Testis (tissue), 3 donors: ENCODE results near the gene EFCAB14. TPM values are rescaled to one million over a fixed set of nuclear protein-coding genes. Genes with fewer than 3 reads are reported as not detected.

ENCODE experiments used
- DNase-seq: peaks from one replicate; pipeline ENCODE4 v3.0.0-alpha.2; 2019
- H3K27ac ChIP-seq, 2 donors: fragments of 200-600 bp; sonication (generic); one replicate each; pipeline ENCODE4 v1.5.1; 2019
- H3K27me3 ChIP-seq: fragments of 200-600 bp; sonication (generic); one replicate; pipeline ENCODE4 v1.5.1; 2019
- H3K36me3 ChIP-seq: fragments of 200-600 bp; sonication (generic); one replicate; pipeline ENCODE4 v1.5.1; 2017; ENCODE audit warnings: low read depth; ENCODE audit errors: missing control alignments
- H3K4me1 ChIP-seq: fragments of 200-600 bp; sonication (generic); one replicate; pipeline ENCODE4 v1.5.1; 2019
- H3K4me3 ChIP-seq, 2 donors: fragments of 200-600 bp; sonication (generic); one replicate each; pipeline ENCODE4 v1.5.1; 2017 to 2019
- H3K9me3 ChIP-seq: fragments of 200-600 bp; sonication (generic); one replicate; pipeline ENCODE4 v1.5.1; 2017
- CTCF ChIP-seq, 3 experiments: fragments of 450-650 bp in 2 of 3; fragments of 200-600 bp in 1 of 3; sonication (generic) in 1 of 3; IDR thresholded peaks; one replicate each; pipeline ENCODE4 v1.5.1; 2016 to 2019; ENCODE audit warnings: antibody characterized with exemption in 3 of 3, mild to moderate bottlenecking in 2 of 3, moderate library complexity in 1 of 3
- POLR2A ChIP-seq: fragments of 450-650 bp; IDR thresholded peaks from one replicate; pipeline ENCODE4 v1.6.1; 2017; ENCODE audit warnings: antibody characterized with exemption, mild to moderate bottlenecking, moderate library complexity
- WGBS, 2 donors: methylation state at CpG; one replicate each; pipeline ENCODE4 v1.1.5; 2018; 5-methylcytosine and 5-hydroxymethylcytosine counted together
- intact Hi-C: fragments of 100-400 bp; cut with DNase I; formaldehyde crosslinking; loops from one replicate; pipeline ENCODE4 v1.15.1; 2023; ENCODE audit warnings: low total_unique reads
- polyA plus RNA-seq: library from polyadenylated mRNA; stranded (reverse); fragments of 350-450 nt; fragmentation: Illumina TruSeq; extraction: RNeasy Lipid Tissue Mini Kit (QIAGEN cat#74804); gene quantifications from one replicate; pipeline ENCODE4 v1.2.3, GENCODE V29; 2014; ENCODE audit warnings: low read depth, low replicate concordance; ENCODE audit not compliant: insufficient read depth
- total RNA-seq, 2 donors: library from RNA; depleted of rRNA; stranded (reverse); fragments of >200 nt; gene quantifications; one replicate each; pipeline ENCODE4 v1.2.3, GENCODE V29; 2016

Gene EFCAB14
- total and polyA plus RNA-seq, 3 donors from 2014 or later, result 76.6 to 94.0 (median 77.8) TPM

DNA sequence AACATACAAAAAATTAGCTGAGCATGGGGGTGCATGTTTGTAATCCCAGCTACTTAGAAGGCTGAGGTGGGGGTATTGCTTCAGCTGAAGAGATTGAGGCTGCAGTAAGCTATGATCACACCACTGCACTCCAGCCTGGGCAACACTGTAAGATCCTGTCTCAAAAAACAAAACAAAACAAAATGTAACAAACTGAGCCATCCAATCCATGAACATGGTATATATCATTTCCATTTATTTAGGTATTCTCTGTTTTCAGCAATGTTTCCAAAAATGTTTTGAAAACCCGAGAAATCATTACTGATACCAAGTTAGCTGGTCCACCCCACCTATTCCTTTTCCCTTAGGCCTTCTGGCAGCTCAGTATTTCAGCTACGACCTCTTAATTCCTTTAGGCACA lies 69.2 kb downstream of the EFCAB14 start:
- no peak for DNase-seq
- Histone ChIP-seq H3K9me3 (no peaks in the 10 kb centered on the region), H3K4me1 (no peaks in the 10 kb centered on the region), H3K4me3 (no peak overlapping the region), H3K27ac (no peak overlapping the region), H3K36me3 (no peaks in the 10 kb centered on the region), H3K27me3 (no peaks in the 10 kb centered on the region)
- 94 to 98% methylated on average over 2 of the region's 2 CpGs for WGBS, 2 donors
- no peak for TF ChIP-seq CTCF (IDR thresholded peaks at IDR 0.05)
- TF ChIP-seq POLR2A, result no peak
- intact Hi-C loops, result no loop called here

GRCh38 chr1:46647611-46648010 lies 71.3 kb downstream of the EFCAB14 start:
- H3K36me3 ChIP-seq, result no peaks in the 10 kb centered on the region

DNA sequence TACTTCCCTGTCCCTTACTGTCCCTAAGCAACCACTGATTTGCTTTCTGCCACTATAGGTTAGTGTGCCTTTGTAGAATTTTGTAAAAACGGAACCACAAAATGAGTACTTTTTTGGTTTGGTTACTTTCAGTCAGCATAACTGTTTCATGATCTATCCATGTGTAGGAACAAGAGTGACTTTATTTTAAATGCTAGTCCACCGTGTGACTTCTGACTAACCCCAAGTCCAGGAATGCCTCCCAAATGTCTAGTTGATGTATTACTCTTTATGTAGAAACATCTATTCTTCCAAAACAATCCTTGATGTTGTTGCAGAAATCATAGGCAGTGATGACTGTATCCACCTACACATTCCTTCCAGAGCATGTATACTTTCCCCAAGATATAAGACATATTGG lies 72.1 kb downstream of the EFCAB14 start:
- no peaks in the 10 kb centered on the region for H3K4me1 ChIP-seq
- intact Hi-C loops, result no loop called here
- WGBS, 2 donors, result 84 to 89% methylated on average over 2 of the region's 2 CpGs
- no peaks in the 10 kb centered on the region for H3K9me3 ChIP-seq
- no peak for DNase-seq
- TF ChIP-seq CTCF (IDR thresholded peaks at IDR 0.05) (no peak), POLR2A (no peak)
- no peak overlapping the region for H3K4me3 ChIP-seq
- no peaks in the 10 kb centered on the region for H3K36me3 ChIP-seq
- H3K27me3 ChIP-seq, result no peaks in the 10 kb centered on the region
- H3K27ac ChIP-seq, result no peak overlapping the region

More at GRCh38 chr1:46647611-46648010, 71.3 kb downstream of the EFCAB14 start:
- Histone ChIP-seq H3K27me3 (no peaks in the 10 kb centered on the region), H3K4me1 (no peaks in the 10 kb centered on the region), H3K9me3 (no peaks in the 10 kb centered on the region), H3K4me3 (no peak overlapping the region), H3K27ac (no peak overlapping the region)
- no peak for DNase-seq
- TF ChIP-seq POLR2A, result no peak
- TF ChIP-seq CTCF (IDR thresholded peaks at IDR 0.05), result no peak
- intact Hi-C loops, result no loop called here
- 98 to 100% methylated on average over 3 of the region's 3 CpGs for WGBS, 2 donors

GRCh38 chr1:46646331-46646730 lies 72.6 kb downstream of the EFCAB14 start:
- DNase-seq, result no peak
- no peak overlapping the region for H3K27ac ChIP-seq
- no peaks in the 10 kb centered on the region for H3K27me3 ChIP-seq
- H3K4me3 ChIP-seq, result no peak overlapping the region
- 70 to 73% methylated on average over 1 of the region's 1 CpG for WGBS, 2 donors
- H3K9me3 ChIP-seq, result no peaks in the 10 kb centered on the region
- TF ChIP-seq POLR2A (no peak), CTCF (IDR thresholded peaks at IDR 0.05) (no peak)
- no peaks in the 10 kb centered on the region for H3K4me1 ChIP-seq
- intact Hi-C loops, result no loop called here
- H3K36me3 ChIP-seq, result no peaks in the 10 kb centered on the region

DNA sequence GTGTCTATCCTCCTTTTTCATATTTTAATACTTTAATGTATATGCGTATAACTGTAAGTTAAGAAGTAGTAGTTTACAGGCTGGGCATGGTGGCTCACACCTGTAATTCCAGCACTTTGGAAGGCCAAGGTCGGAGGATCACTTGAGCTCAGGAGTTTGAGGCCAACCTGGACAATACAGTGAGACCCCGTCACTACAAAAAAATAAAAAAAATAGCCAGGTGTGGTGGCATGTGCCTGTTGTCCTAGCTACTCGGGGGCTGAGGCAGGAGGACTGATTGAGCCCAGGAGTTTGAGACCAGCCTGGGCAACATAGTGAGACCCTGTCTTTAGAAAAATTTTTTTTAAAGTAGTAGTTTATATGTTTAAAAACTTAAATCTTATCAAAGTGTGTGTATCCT lies 73.1 kb downstream of the EFCAB14 start:
- WGBS, 2 donors, result 87 to 93% methylated on average over 4 of the region's 4 CpGs
- Histone ChIP-seq H3K9me3 (no peaks in the 10 kb centered on the region), H3K27me3 (no peaks in the 10 kb centered on the region), H3K27ac (no peak overlapping the region), H3K4me1 (no peaks in the 10 kb centered on the region), H3K4me3 (no peak overlapping the region), H3K36me3 (no peaks in the 10 kb centered on the region)
- intact Hi-C loops, result no loop called here
- TF ChIP-seq POLR2A, result no peak
- no peak for TF ChIP-seq CTCF (IDR thresholded peaks at IDR 0.05)
- no peak for DNase-seq
